Panc1 (cell line): ENCODE measurements around the gene MRPS21.

Experiments used
- CTCF ChIP-seq: fragments of 450-650 bp; IDR thresholded peaks from 2 replicates; pipeline ENCODE4 v1.5.1; 2017; ENCODE audit warnings: mild to moderate bottlenecking
- POLR2AphosphoS5 ChIP-seq: IDR thresholded peaks from 2 replicates; pipeline ENCODE4 v1.6.1; 2012; ENCODE audit warnings: mild to moderate bottlenecking, low read depth, low read length, moderate library complexity
- TCF7L2 ChIP-seq: IDR thresholded peaks from 2 replicates; pipeline ENCODE4 v1.6.1; 2011; ENCODE audit warnings: mild to moderate bottlenecking, low read depth, low read length, inconsistent platforms

- no peak for TF ChIP-seq CTCF
- no peak for TF ChIP-seq POLR2AphosphoS5
- no peak for TF ChIP-seq TCF7L2
Observed at GRCh38 chr1:150302338-150302737, 8.7 kb downstream of the MRPS21 start.
